OCI-LY7 (cell line): ENCODE data around the gene OGFOD3. TPM values are rescaled to one million over a fixed set of nuclear protein-coding genes. Genes with fewer than 3 reads are reported as not detected.

Source experiments
- BruUV-seq: library from RNA; stranded (reverse); fragments of 400-500 nt; replicated peaks from 2 replicates; lab custom pipeline; 2021; lab: Mats Ljungman, UMichigan
- CTCF ChIA-PET: fragments of 300-600 bp; sonication (Branson Sonifier 250); formaldehyde crosslinking; loops from one replicate; lab custom pipeline; 2022; ENCODE audit warnings: antibody characterized with exemption; ENCODE audit not compliant: unreplicated experiment; lab: Charles Lee
- POLR2A ChIA-PET: fragments of 300-600 bp; sonication (Branson Sonifier 250); formaldehyde crosslinking; loops from one replicate; lab custom pipeline; 2022; ENCODE audit warnings: antibody characterized with exemption; lab: Charles Lee
- DNase-seq: peaks from one replicate; pipeline ENCODE4 v3.0.0-alpha.2; 2015; ENCODE audit warnings: low spot score
- H2AFZ ChIP-seq: fragments of 200-600 bp; sonication (generic), shearing (Covaris generic); 2 replicates; pipeline ENCODE4 v1.6.1; 2014; ENCODE audit warnings: mild to moderate bottlenecking, antibody characterized with exemption, low read length, moderate library complexity
- H3K27ac ChIP-seq: fragments of 200-600 bp; sonication (generic); 2 replicates; pipeline ENCODE4 v1.5.1; 2014; ENCODE audit warnings: mixed run types, low read depth, mild to moderate bottlenecking, moderate library complexity, low read length, inconsistent platforms; ENCODE audit not compliant: poor library complexity, severe bottlenecking
- H3K36me3 ChIP-seq: fragments of 200-600 bp; sonication (generic); 2 replicates; pipeline ENCODE4 v1.6.1; 2014; ENCODE audit warnings: mild to moderate bottlenecking, antibody characterized with exemption, low read length, moderate library complexity, mixed read lengths; ENCODE audit not compliant: insufficient read depth
- H3K4me1 ChIP-seq: fragments of 200-600 bp; sonication (generic); 2 replicates; pipeline ENCODE4 v1.5.1; 2014; ENCODE audit warnings: mild to moderate bottlenecking, low read length; ENCODE audit not compliant: insufficient read depth, poor library complexity, severe bottlenecking
- H3K4me2 ChIP-seq: fragments of 200-600 bp; sonication (generic); 2 replicates; pipeline ENCODE4 v1.6.1; 2014; ENCODE audit warnings: mild to moderate bottlenecking, low read length
- H3K4me3 ChIP-seq: fragments of 200-600 bp; sonication (generic); 2 replicates; pipeline ENCODE4 v1.5.1; 2014; ENCODE audit warnings: mild to moderate bottlenecking, low read depth, low read length; ENCODE audit not compliant: poor library complexity, severe bottlenecking
- H3K79me2 ChIP-seq: fragments of 200-600 bp; sonication (generic); 2 replicates; pipeline ENCODE4 v1.6.1; 2016; ENCODE audit warnings: low read depth, mild to moderate bottlenecking, low read length, moderate library complexity, mixed read lengths; ENCODE audit not compliant: insufficient read depth
- H3K9me2 ChIP-seq: fragments of 200-600 bp; sonication (generic); 2 replicates; pipeline ENCODE4 v1.6.1; 2016; ENCODE audit warnings: mild to moderate bottlenecking, low read length, mixed read lengths; ENCODE audit not compliant: insufficient read depth
- H3K9me3 ChIP-seq: fragments of 200-600 bp; sonication (generic); 2 replicates; pipeline ENCODE4 v1.6.1; 2014; ENCODE audit warnings: mild to moderate bottlenecking, mixed run types, low read length, mixed read lengths
- H4K20me1 ChIP-seq: fragments of 200-600 bp; sonication (generic); 2 replicates; pipeline ENCODE4 v1.6.1; 2014; ENCODE audit warnings: mild to moderate bottlenecking, antibody characterized with exemption, low read length, moderate library complexity, mixed read lengths; ENCODE audit not compliant: insufficient read depth
- EZH2phosphoT487 ChIP-seq: fragments of 200-600 bp; sonication (generic); IDR thresholded peaks from 2 replicates; pipeline ENCODE4 v1.6.1; 2018; ENCODE audit warnings: low read depth, borderline replicate concordance, mild to moderate bottlenecking, mixed run types, antibody characterized with exemption, low read length, moderate library complexity, mixed read lengths
- intact Hi-C: fragments of 100-400 bp; cut with micrococcal nuclease; formaldehyde crosslinking; loops from one replicate; pipeline ENCODE4 v1.10.0; 2022; ENCODE audit not compliant: unreplicated experiment
- total RNA-seq, 2 experiments: library from RNA; depleted of rRNA in 1 of 2; stranded (reverse); fragments of >200 nt in 1 of 2; shearing (Covaris generic) in 1 of 2; gene quantifications; 2 replicates each; pipeline ENCODE4 v1.2.3, GENCODE V29; 2014 to 2022
- TF ChIP-seq, protein P1 (sequence below): fragments of 200-600 bp; sonication (generic); conservative IDR thresholded peaks from 2 replicates; pipeline ENCODE4 v1.5.1; 2014; ENCODE audit warnings: mild to moderate bottlenecking, antibody characterized with exemption, low read length, moderate library complexity, mixed read lengths

Gene OGFOD3
- total RNA-seq, 2 experiments from 2014 or later: 55.6 to 65.2 TPM

DNA sequence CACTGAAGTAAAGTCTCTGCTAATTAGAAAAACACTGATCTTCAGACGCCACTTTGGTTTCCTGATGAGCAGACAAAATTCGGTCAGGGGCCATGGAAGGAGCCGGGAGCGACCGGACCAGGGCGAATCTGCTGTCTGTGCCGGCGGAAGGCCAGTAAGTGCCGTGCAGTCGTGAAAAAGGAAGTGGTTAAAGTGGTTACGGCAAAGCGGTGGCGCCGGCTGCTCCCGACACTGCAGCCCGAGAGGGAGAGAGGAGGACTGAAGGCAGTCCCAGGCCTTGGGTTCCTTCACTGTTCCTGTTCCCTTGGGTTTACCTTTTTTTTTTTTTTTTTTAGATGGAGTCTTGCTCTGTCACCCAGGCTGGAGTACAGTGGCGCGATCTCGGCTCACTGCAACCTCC, 17.6 kb downstream of the OGFOD3 start:
- Histone ChIP-seq H3K9me2 (no peaks in the 10 kb centered on the region), H2AFZ (no peak overlapping the region), H3K79me2 (no peaks in the 10 kb centered on the region), H4K20me1 (no peaks in the 10 kb centered on the region), H3K4me1 (peaks cover 29% of the 10 kb centered on the region), H3K4me3 (no peak overlapping the region), H3K4me2 (peak overlapping the region; percentile 15; the same call in 1 of the 2 replicates), H3K27ac (peak overlapping the region; percentile 43), H3K9me3 (no peaks in the 10 kb centered on the region), H3K36me3 (peaks cover 44% of the 10 kb centered on the region)
- DNase-seq: peak; percentile 49
- POLR2A ChIA-PET: interaction anchor here (2.0 kb wide), 1 partner anchor 34 kb away, joined by 5 read pairs; no protein-coding TSS in a partner anchor
- CTCF ChIA-PET: no interaction called here
- BruUV-seq: no TSS peak
- TF ChIP-seq, protein P1, sequence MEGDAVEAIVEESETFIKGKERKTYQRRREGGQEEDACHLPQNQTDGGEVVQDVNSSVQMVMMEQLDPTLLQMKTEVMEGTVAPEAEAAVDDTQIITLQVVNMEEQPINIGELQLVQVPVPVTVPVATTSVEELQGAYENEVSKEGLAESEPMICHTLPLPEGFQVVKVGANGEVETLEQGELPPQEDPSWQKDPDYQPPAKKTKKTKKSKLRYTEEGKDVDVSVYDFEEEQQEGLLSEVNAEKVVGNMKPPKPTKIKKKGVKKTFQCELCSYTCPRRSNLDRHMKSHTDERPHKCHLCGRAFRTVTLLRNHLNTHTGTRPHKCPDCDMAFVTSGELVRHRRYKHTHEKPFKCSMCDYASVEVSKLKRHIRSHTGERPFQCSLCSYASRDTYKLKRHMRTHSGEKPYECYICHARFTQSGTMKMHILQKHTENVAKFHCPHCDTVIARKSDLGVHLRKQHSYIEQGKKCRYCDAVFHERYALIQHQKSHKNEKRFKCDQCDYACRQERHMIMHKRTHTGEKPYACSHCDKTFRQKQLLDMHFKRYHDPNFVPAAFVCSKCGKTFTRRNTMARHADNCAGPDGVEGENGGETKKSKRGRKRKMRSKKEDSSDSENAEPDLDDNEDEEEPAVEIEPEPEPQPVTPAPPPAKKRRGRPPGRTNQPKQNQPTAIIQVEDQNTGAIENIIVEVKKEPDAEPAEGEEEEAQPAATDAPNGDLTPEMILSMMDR: no peak
- no peak for TF ChIP-seq EZH2phosphoT487
- intact Hi-C loops: no loop called here

DNA sequence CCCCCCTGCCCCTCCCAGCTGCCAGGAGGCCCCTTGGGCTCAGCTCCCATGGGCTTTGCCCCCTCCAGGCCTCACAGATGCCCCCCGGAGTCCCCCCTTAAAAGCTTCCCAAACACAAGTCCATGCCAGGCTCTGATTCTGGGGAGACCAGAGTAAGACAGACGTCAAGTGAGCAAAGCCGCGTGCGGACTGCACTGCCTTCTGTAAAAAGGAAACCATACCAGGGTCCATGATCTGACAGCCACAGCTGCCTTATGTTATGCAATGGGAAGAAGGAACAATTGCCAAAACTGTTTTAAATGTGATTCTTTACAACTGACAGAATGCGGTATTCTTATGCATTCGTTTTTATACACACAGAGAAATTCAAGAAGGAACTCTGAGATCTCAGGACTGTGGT, 18.2 kb downstream of the OGFOD3 start:
- BruUV-seq: no TSS peak
- TF ChIP-seq, protein P1: no peak
- no peak for TF ChIP-seq EZH2phosphoT487
- CTCF ChIA-PET: no interaction called here

DNA sequence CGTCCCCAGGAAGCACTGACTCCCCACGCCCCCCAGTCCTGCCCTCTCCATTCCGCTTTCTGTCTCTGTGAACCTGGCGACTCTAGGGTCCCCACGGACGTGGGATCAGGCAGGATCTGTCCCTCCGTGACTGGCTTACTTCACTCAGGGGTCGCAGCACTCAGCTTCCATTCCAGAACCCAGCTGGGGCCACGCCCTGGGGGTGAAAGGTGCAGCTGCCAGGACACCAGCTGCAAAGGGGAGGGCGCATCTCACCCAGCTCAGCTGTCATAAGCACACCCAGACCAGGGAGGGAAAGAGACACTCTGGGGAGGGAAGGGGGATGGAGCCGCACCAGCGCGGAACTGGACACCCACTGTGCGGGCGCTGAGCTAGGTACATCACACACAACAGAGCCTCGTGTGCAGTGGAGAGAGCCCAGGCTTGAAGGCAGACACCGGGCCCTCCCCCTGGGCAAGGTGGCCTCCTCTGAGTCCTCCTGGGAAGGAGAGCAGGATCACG, 18.7 kb downstream of the OGFOD3 start:
- Histone ChIP-seq H3K4me2 (no peak overlapping the region), H3K9me3 (no peaks in the 10 kb centered on the region), H3K4me3 (no peak overlapping the region), H4K20me1 (no peaks in the 10 kb centered on the region), H3K9me2 (no peaks in the 10 kb centered on the region), H3K4me1 (peaks cover 29% of the 10 kb centered on the region), H3K36me3 (peaks cover 41% of the 10 kb centered on the region), H2AFZ (no peak overlapping the region), H3K79me2 (no peaks in the 10 kb centered on the region), H3K27ac (no peak overlapping the region)
- BruUV-seq: no TSS peak
- ChIA-PET POLR2A (interaction anchor here (1.1 kb wide), 1 partner anchor 29 kb away, joined by 3 read pairs; no protein-coding TSS in a partner anchor), CTCF (no interaction called here)
- no peak for DNase-seq
- TF ChIP-seq EZH2phosphoT487: no peak
- TF ChIP-seq, protein P1: no peak
- intact Hi-C loops: no loop called here

More for the DNA sequence above, 18.2 kb downstream of the OGFOD3 start:
- no peak overlapping the region for H3K4me2 ChIP-seq
- H4K20me1 ChIP-seq: no peaks in the 10 kb centered on the region
- no peak overlapping the region for H3K27ac ChIP-seq
- no peak overlapping the region for H3K4me3 ChIP-seq
- no peak overlapping the region for H2AFZ ChIP-seq
- no peaks in the 10 kb centered on the region for H3K9me2 ChIP-seq
- H3K36me3 ChIP-seq: peaks cover 42% of the 10 kb centered on the region
- POLR2A ChIA-PET: interaction anchor here (0.6 to 2.0 kb wide), 3 partner anchors 30 to 80 kb away, joined by 3 to 5 read pairs (median 5); no protein-coding TSS in a partner anchor
- intact Hi-C loops: no loop called here
- peaks cover 29% of the 10 kb centered on the region for H3K4me1 ChIP-seq
- no peaks in the 10 kb centered on the region for H3K9me3 ChIP-seq
- DNase-seq: no peak
- H3K79me2 ChIP-seq: no peaks in the 10 kb centered on the region
